A549 (cell line): ENCODE measurements around the gene DNAH17. TPM values are rescaled to one million over a fixed set of nuclear protein-coding genes. Genes with fewer than 3 reads are reported as not detected.

Experiments
- ATAC-seq, 2 experiments: fragments of 200-7000 bp in 1 of 2; fragments of >200 bp in 1 of 2; cut with Nextera tagmentation in 1 of 2; cut with Tn5 transposase in 1 of 2; 3 replicates each; pipeline versions ENCODE4 v1.8.0 to v1.9.1; 2018 to 2020; ENCODE audit warnings: mild to moderate bottlenecking in 1 of 2, moderate library complexity in 1 of 2
- CTCF ChIA-PET: fragments of 300-600 bp; sonication (Branson Sonifier 250); formaldehyde crosslinking; extraction: SDS; loops from one replicate; lab custom pipeline; 2021; ENCODE audit warnings: antibody characterized with exemption, inconsistent platforms; lab: Yijun Ruan, JAX
- POLR2A ChIA-PET: fragments of 350-600 bp; formaldehyde crosslinking; extraction: SDS; loops from one replicate; lab custom pipeline; 2021; ENCODE audit warnings: antibody characterized with exemption, inconsistent platforms; lab: Yijun Ruan, JAX
- DNase-seq, 2 experiments: peaks; one replicate each; pipeline versions ENCODE4 v3.0.0 to v3.0.0-alpha.2; 2011 to 2016; ENCODE audit warnings: low read depth in 1 of 2, low spot score in 1 of 2
- FAIRE-seq: peaks from 2 replicates; lab custom pipeline; 2011; peaks lifted over from hg19 to GRCh38; lab: Jason Lieb, UNC
- H3K27ac ChIP-seq, 2 experiments: fragments of >200 bp; sonication (Bioruptor Twin); formaldehyde crosslinking; 3 replicates each; pipeline ENCODE4 v1.5.1; 2016 to 2017
- H3K4me1 ChIP-seq: fragments of >200 bp; sonication (Bioruptor Twin); formaldehyde crosslinking; 3 replicates; pipeline ENCODE4 v1.6.1; 2016
- H3K4me2 ChIP-seq: fragments of >200 bp; sonication (Bioruptor Twin); formaldehyde crosslinking; 3 replicates; pipeline ENCODE4 v1.6.1; 2016
- H3K4me3 ChIP-seq: fragments of >200 bp; sonication (Bioruptor Twin); formaldehyde crosslinking; 3 replicates; pipeline ENCODE4 v1.5.1; 2016
- H3K9me3 ChIP-seq: fragments of >200 bp; sonication (Bioruptor Twin); formaldehyde crosslinking; 3 replicates; pipeline ENCODE4 v1.6.1; 2016
- BHLHE40 ChIP-seq: IDR thresholded peaks from 2 replicates; pipeline ENCODE4 v1.6.1; 2012; ENCODE audit warnings: low read depth, low read length, inconsistent platforms
- CEBPB ChIP-seq, 2 experiments: fragments of >200 bp in 1 of 2; sonication (Bioruptor Twin) in 1 of 2; formaldehyde crosslinking in 1 of 2; IDR thresholded peaks; 2 replicates each; pipeline ENCODE4 v1.6.1; 2012 to 2016
- CHD2 ChIP-seq: fragments of 150-350 bp; IDR thresholded peaks from 2 replicates; pipeline ENCODE4 v1.6.1; 2014; ENCODE audit warnings: low read length; ENCODE audit not compliant: partially characterized antibody
- E2F6 ChIP-seq: IDR thresholded peaks from 2 replicates; pipeline ENCODE4 v1.6.1; 2012; ENCODE audit warnings: low read depth, borderline replicate concordance
- FOSB ChIP-seq: fragments of 250-450 bp; sonication (Bioruptor Pico); IDR thresholded peaks from 2 replicates; pipeline ENCODE4 v1.5.0; 2020; ENCODE audit warnings: mild to moderate bottlenecking, moderate library complexity
- FOSL2 ChIP-seq, 2 experiments: fragments of 450-650 bp in 1 of 2; fragments of >200 bp in 1 of 2; sonication (Bioruptor Twin) in 1 of 2; formaldehyde crosslinking; IDR thresholded peaks; 2 replicates each; pipeline versions ENCODE4 v1.5.0 to v1.6.1; 2016 to 2020; ENCODE audit warnings: mild to moderate bottlenecking in 1 of 2, moderate library complexity in 1 of 2
- HES2 ChIP-seq: fragments of >200 bp; sonication (Bioruptor Twin); formaldehyde crosslinking; IDR thresholded peaks from 2 replicates; pipeline ENCODE4 v1.6.1; 2016
- HMGXB4 ChIP-seq: fragments of 250-450 bp; sonication (Bioruptor Pico); IDR thresholded peaks from 2 replicates; pipeline ENCODE4 v1.5.0; 2021; ENCODE audit warnings: mild to moderate bottlenecking, moderate library complexity, borderline replicate concordance
- HOXA7 ChIP-seq: fragments of 250-450 bp; sonication (Bioruptor Pico); IDR thresholded peaks from 2 replicates; pipeline ENCODE4 v1.5.0; 2020; ENCODE audit warnings: mild to moderate bottlenecking, moderate library complexity
- JUNB ChIP-seq: fragments of >200 bp; sonication (Bioruptor Twin); formaldehyde crosslinking; IDR thresholded peaks from 2 replicates; pipeline ENCODE4 v1.6.1; 2016
- KDM1A ChIP-seq: fragments of 200-600 bp; sonication (generic); IDR thresholded peaks from 2 replicates; pipeline ENCODE4 v1.6.1; 2016; ENCODE audit warnings: low read depth, mild to moderate bottlenecking
- MYC ChIP-seq: IDR thresholded peaks from 2 replicates; pipeline ENCODE4 v1.6.1; 2012; ENCODE audit warnings: mild to moderate bottlenecking, inconsistent platforms, low read length, improper control_type of control experiment, borderline replicate concordance
- PBX3 ChIP-seq: IDR thresholded peaks from 2 replicates; pipeline ENCODE4 v1.6.1; 2012
- REST ChIP-seq: fragments of 200-600 bp; sonication (generic); IDR thresholded peaks from 2 replicates; pipeline ENCODE4 v1.6.1; 2016; ENCODE audit warnings: antibody characterized with exemption, mild to moderate bottlenecking, moderate library complexity
- SMC3 ChIP-seq: fragments of >200 bp; sonication (Bioruptor Twin); formaldehyde crosslinking; IDR thresholded peaks from 3 replicates; pipeline ENCODE4 v1.6.1; 2018; ENCODE audit warnings: inconsistent platforms
- TFCP2L1 ChIP-seq: fragments of 250-450 bp; sonication (Bioruptor Pico); IDR thresholded peaks from 2 replicates; pipeline ENCODE4 v1.5.0; 2021; ENCODE audit warnings: mild to moderate bottlenecking
- USF2 ChIP-seq: fragments of 450-650 bp; IDR thresholded peaks from 2 replicates; pipeline ENCODE4 v1.6.1; 2014; ENCODE audit warnings: antibody characterized with exemption
- WGBS: methylation state at CpG from one replicate; pipeline ENCODE4 v1.1.6; 2017; ENCODE audit errors: missing lambda C conversion rate; 5-methylcytosine and 5-hydroxymethylcytosine counted together
- polyA plus RNA-seq, 4 experiments: library from polyadenylated mRNA; depleted of rRNA in 3 of 4; stranded (reverse); fragments of >200 nt; fragmentation: RNase III in 1 of 4; extraction: RNeasy Plus Mini Kit Qiagen cat#74134 plus additional on column Dnase treatment in 1 of 4; gene quantifications; 2 replicates in 3 of 4; 3 replicates in 1 of 4; pipeline ENCODE4 v1.2.3, GENCODE V29; 2011 to 2017

The DNAH17 gene
- polyA plus RNA-seq, 2 of the 4 experiments (the other 2 are of a cell fraction): 0.21 to 0.26 TPM

DNA sequence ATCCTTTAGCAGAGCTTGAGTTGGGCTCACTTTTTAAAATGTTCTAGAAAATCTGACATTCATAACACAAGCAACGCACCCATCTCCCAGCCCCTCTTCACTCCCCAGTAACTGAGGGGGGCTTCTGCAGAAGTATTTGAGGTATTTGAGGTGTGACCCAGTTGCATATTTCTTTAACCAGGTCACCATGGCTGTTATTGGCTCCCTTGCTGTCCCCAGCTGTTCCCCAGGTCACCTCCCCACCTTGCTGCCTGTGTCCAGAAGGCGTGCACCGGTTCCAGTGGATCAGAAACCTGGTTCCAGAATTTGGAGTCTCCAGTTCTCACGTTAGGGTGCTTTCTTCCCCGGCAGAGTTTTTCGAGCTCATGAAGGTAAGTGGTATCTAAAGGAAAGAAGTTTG lies 184.9 kb downstream of the DNAH17 start:
- TF ChIP-seq PBX3 (no peak), JUNB (no peak), SMC3 (no peak), CEBPB (IDR thresholded peaks at IDR 0.05) (no peak), HOXA7 (CRISPR knock-in tag) (no peak), TFCP2L1 (CRISPR knock-in tag) (no peak), HES2 (no peak), KDM1A (no peak), HMGXB4 (no peak), USF2 (no peak), CHD2 (no peak), BHLHE40 (no peak), FOSB (CRISPR knock-in tag) (no peak), MYC (no peak), E2F6 (no peak)
- no peak for FAIRE-seq
- H3K4me3 ChIP-seq: no peak overlapping the region
- 96% methylated on average over 6 of the region's 6 CpGs for WGBS
- CTCF ChIA-PET: interaction anchor here (0.9 to 5.1 kb wide), 9 partner anchors 9 to 316 kb away, joined by 3 to 47 read pairs (median 9); partner anchors contain the start of gene SOCS3
- POLR2A ChIA-PET: interaction anchor here (0.7 to 1.1 kb wide), 2 partner anchors 32 to 448 kb away, joined by 3 to 4 read pairs; no protein-coding TSS in a partner anchor
- H3K27ac ChIP-seq: peak overlapping the region; percentile 5 to 82; a peak in 4 of 6 replicates
- peak overlapping the region; percentile 59 for H3K4me2 ChIP-seq
- no peaks in the 10 kb centered on the region for H3K9me3 ChIP-seq
- ATAC-seq: no peak
- no peak for DNase-seq
- H3K4me1 ChIP-seq: peaks cover 36% of the 10 kb centered on the region

- peak overlapping the region; percentile 49 to 82; a peak in 5 of 6 replicates for H3K27ac ChIP-seq
- FAIRE-seq: no peak
- ATAC-seq: peak in 1 of 2 experiments; percentile 41; a peak in 2 of 6 replicates
- DNase-seq: peak in 1 of 2 experiments; percentile 42
- H3K4me2 ChIP-seq: peak overlapping the region; percentile 59
- peaks cover 36% of the 10 kb centered on the region for H3K4me1 ChIP-seq
- WGBS: 24% methylated on average over 4 of the region's 4 CpGs
- H3K4me3 ChIP-seq: no peak overlapping the region
- CTCF ChIA-PET: interaction anchor here (1.0 to 5.1 kb wide), 11 partner anchors 9 to 317 kb away, joined by 3 to 47 read pairs (median 8); partner anchors contain the start of genes PGS1 and SOCS3
- TF ChIP-seq JUNB (peak; percentile 15; the same call in 1 of the 2 replicates), FOSL2 (IDR thresholded peaks at IDR 0.05) (0 out of 2 replicates have a peak, but pooled peaks have one; percentile 36), FOSL2 (CRISPR knock-in tag; IDR thresholded peaks at IDR 0.05) (peak; percentile 54), REST (no peak)
- TF ChIP-seq, all 56 proteins: peak for 2
- POLR2A ChIA-PET: interaction anchor here (1.1 kb wide), 1 partner anchor 31 kb away, joined by 3 read pairs; no protein-coding TSS in a partner anchor
- H3K9me3 ChIP-seq: no peaks in the 10 kb centered on the region
Measured at GRCh38 chr17:78391843-78392242, 185.4 kb downstream of the DNAH17 start.
